Astrocyte (in vitro differentiated cells and primary cell): ENCODE data around the gene CNST. TPM values are rescaled to one million over a fixed set of nuclear protein-coding genes. Genes with fewer than 3 reads are reported as not detected.

Source experiments
- DNase-seq: peaks from one replicate; pipeline ENCODE4 v3.0.0-alpha.2; 2010; ENCODE audit warnings: low read depth
- FAIRE-seq: peaks from 2 replicates; lab custom pipeline; 2011; peaks lifted over from hg19 to GRCh38; lab: Jason Lieb, UNC
- H2AFZ ChIP-seq: 2 replicates; pipeline ENCODE4 v1.6.0; 2012; ENCODE audit warnings: low read depth, low read length, inconsistent platforms
- H3K27ac ChIP-seq: 2 replicates; pipeline ENCODE4 v1.5.1; 2011; ENCODE audit warnings: low read depth, low read length, inconsistent platforms
- H3K27me3 ChIP-seq: 2 replicates; pipeline ENCODE4 v1.6.0; 2011; ENCODE audit warnings: low read length, inconsistent platforms; ENCODE audit not compliant: insufficient read depth
- H3K36me3 ChIP-seq: 2 replicates; pipeline ENCODE4 v1.5.1; 2011; ENCODE audit warnings: low read length, inconsistent platforms; ENCODE audit not compliant: insufficient read depth
- H3K4me1 ChIP-seq: 2 replicates; pipeline ENCODE4 v1.5.1; 2011; ENCODE audit warnings: low read length, inconsistent platforms; ENCODE audit not compliant: insufficient read depth
- H3K4me2 ChIP-seq: 2 replicates; pipeline ENCODE4 v1.6.0; 2012; ENCODE audit warnings: low read length, inconsistent platforms
- H3K4me3 ChIP-seq: 2 replicates; pipeline ENCODE4 v1.5.1; 2011; ENCODE audit warnings: low read depth, mild to moderate bottlenecking, low read length, inconsistent platforms; ENCODE audit not compliant: insufficient read depth
- H3K79me2 ChIP-seq: 2 replicates; pipeline ENCODE4 v1.6.0; 2012; ENCODE audit warnings: mild to moderate bottlenecking, low read length, inconsistent platforms; ENCODE audit not compliant: insufficient read depth
- H3K9ac ChIP-seq: 2 replicates; pipeline ENCODE4 v1.6.0; 2012; ENCODE audit warnings: mild to moderate bottlenecking, low read length, inconsistent platforms
- H3K9me3 ChIP-seq: 2 replicates; pipeline ENCODE4 v1.5.1; 2012; ENCODE audit warnings: low read depth, mild to moderate bottlenecking, low read length, inconsistent platforms; ENCODE audit not compliant: insufficient read depth
- H4K20me1 ChIP-seq: 2 replicates; pipeline ENCODE4 v1.6.0; 2012; ENCODE audit warnings: low read length, inconsistent platforms; ENCODE audit not compliant: insufficient read depth
- H3K27ac Mint-ChIP-seq: one replicate; pipeline ENCODE4 v1.8.0; 2021; ENCODE audit warnings: mild to moderate bottlenecking, mixed read lengths; ENCODE audit not compliant: unreplicated experiment
- H3K27me3 Mint-ChIP-seq: one replicate; pipeline ENCODE4 v1.8.0; 2021; ENCODE audit warnings: low read depth, mixed read lengths; ENCODE audit not compliant: unreplicated experiment
- H3K36me3 Mint-ChIP-seq: one replicate; pipeline ENCODE4 v1.8.0; 2021; ENCODE audit warnings: low read depth, mixed read lengths; ENCODE audit not compliant: unreplicated experiment
- H3K4me1 Mint-ChIP-seq: one replicate; pipeline ENCODE4 v1.8.0; 2021; ENCODE audit warnings: low read depth, mixed read lengths; ENCODE audit not compliant: unreplicated experiment
- H3K4me3 Mint-ChIP-seq: one replicate; pipeline ENCODE4 v1.8.0; 2021; ENCODE audit warnings: mild to moderate bottlenecking, moderate library complexity, mixed read lengths; ENCODE audit not compliant: unreplicated experiment
- H3K9me3 Mint-ChIP-seq: one replicate; pipeline ENCODE4 v1.8.0; 2021; ENCODE audit warnings: mild to moderate bottlenecking, mixed read lengths; ENCODE audit not compliant: unreplicated experiment
- CTCF ChIP-seq: IDR thresholded peaks from 2 replicates; pipeline ENCODE4 v1.5.1; 2011; ENCODE audit warnings: low read depth, mild to moderate bottlenecking, inconsistent platforms, low read length, moderate library complexity; ENCODE audit not compliant: insufficient read depth
- EZH2 ChIP-seq: IDR thresholded peaks from 2 replicates; pipeline ENCODE4 v1.6.1; 2012; ENCODE audit warnings: mild to moderate bottlenecking, low read length, inconsistent platforms; ENCODE audit not compliant: insufficient read depth
- total RNA-seq: library from RNA; stranded (reverse); gene quantifications from 2 replicates; pipeline ENCODE4 v1.2.1, GENCODE V29; 2021

Gene CNST
- total RNA-seq, 1 donor from 2014 or later, result 19.8 TPM

- no peaks in the 10 kb centered on the region for H3K27me3 ChIP-seq
- no peak overlapping the region for H2AFZ ChIP-seq
- no peak overlapping the region for H3K9ac ChIP-seq
- H3K4me1 ChIP-seq, result no peaks in the 10 kb centered on the region
- H3K9me3 ChIP-seq, result peaks cover 3% of the 10 kb centered on the region
- H4K20me1 ChIP-seq, result no peaks in the 10 kb centered on the region
- DNase-seq (no peak), FAIRE-seq (no peak)
- H3K79me2 ChIP-seq, result no peaks in the 10 kb centered on the region
- H3K36me3 ChIP-seq, result no peaks in the 10 kb centered on the region
- H3K27ac ChIP-seq, result no peak overlapping the region
- Mint-ChIP-seq H3K4me1 (peaks cover 2% of the 10 kb centered on the region), H3K4me3 (no peak overlapping the region), H3K9me3 (peaks cover 30% of the 10 kb centered on the region), H3K36me3 (peaks cover 14% of the 10 kb centered on the region), H3K27me3 (peaks cover 18% of the 10 kb centered on the region), H3K27ac (no peak overlapping the region)
- TF ChIP-seq CTCF, result no peak
- no peak for TF ChIP-seq EZH2
- no peak overlapping the region for H3K4me2 ChIP-seq
- no peak overlapping the region for H3K4me3 ChIP-seq
Observed at GRCh38 chr1:246528933-246529731, 37.1 kb upstream of the CNST start.

- Histone ChIP-seq H3K4me2 (no peak overlapping the region), H3K9me3 (peaks cover 3% of the 10 kb centered on the region), H3K27ac (no peak overlapping the region), H3K79me2 (no peaks in the 10 kb centered on the region), H3K9ac (no peak overlapping the region), H4K20me1 (no peaks in the 10 kb centered on the region), H3K36me3 (no peaks in the 10 kb centered on the region), H3K4me3 (no peak overlapping the region), H3K4me1 (no peaks in the 10 kb centered on the region), H3K27me3 (no peaks in the 10 kb centered on the region), H2AFZ (no peak overlapping the region)
- DNase-seq (no peak), FAIRE-seq (no peak)
- no peak overlapping the region for H3K27ac Mint-ChIP-seq
- peaks cover 14% of the 10 kb centered on the region for H3K36me3 Mint-ChIP-seq
- no peak for TF ChIP-seq EZH2
- TF ChIP-seq CTCF, result no peak
- peaks cover 2% of the 10 kb centered on the region for H3K4me1 Mint-ChIP-seq
- no peak overlapping the region for H3K4me3 Mint-ChIP-seq
- peaks cover 23% of the 10 kb centered on the region for H3K27me3 Mint-ChIP-seq
- peaks cover 27% of the 10 kb centered on the region for H3K9me3 Mint-ChIP-seq
Observed at GRCh38 chr1:246530482-246530881, 35.8 kb upstream of the CNST start.

GRCh38 chr1:246532519-246532918 lies 33.7 kb upstream of the CNST start:
- Histone ChIP-seq H3K9me3 (peaks cover 3% of the 10 kb centered on the region), H3K27me3 (no peaks in the 10 kb centered on the region), H3K36me3 (no peaks in the 10 kb centered on the region), H3K27ac (no peak overlapping the region), H3K4me3 (no peak overlapping the region), H3K9ac (no peak overlapping the region), H3K4me2 (no peak overlapping the region), H2AFZ (no peak overlapping the region), H3K79me2 (no peaks in the 10 kb centered on the region), H3K4me1 (no peaks in the 10 kb centered on the region), H4K20me1 (no peaks in the 10 kb centered on the region)
- H3K9me3 Mint-ChIP-seq, result peaks cover 23% of the 10 kb centered on the region
- DNase-seq (no peak), FAIRE-seq (no peak)
- H3K4me1 Mint-ChIP-seq, result no peaks in the 10 kb centered on the region
- no peak overlapping the region for H3K27ac Mint-ChIP-seq
- H3K36me3 Mint-ChIP-seq, result peaks cover 14% of the 10 kb centered on the region
- H3K4me3 Mint-ChIP-seq, result no peak overlapping the region
- H3K27me3 Mint-ChIP-seq, result peaks cover 19% of the 10 kb centered on the region
- TF ChIP-seq EZH2 (no peak), CTCF (no peak)
